PC-3 (cell line): ENCODE results near the gene CACNA1D. TPM values are rescaled to one million over a fixed set of nuclear protein-coding genes. Genes with fewer than 3 reads are reported as not detected.
"Not testable (repeated sequence)": the region's sequence is repeated elsewhere in the genome, so short reads cannot be mapped to it uniquely, and the experiment has no call there.

Source experiments
- ATAC-seq: fragments of 200-7000 bp; cut with Tn5 transposase; 2 replicates; pipeline ENCODE4 v1.9.1; 2020; ENCODE audit warnings: mild to moderate bottlenecking, moderate library complexity
- BruUV-seq: library from RNA; stranded (reverse); fragments of 400-500 nt; replicated peaks from 2 replicates; lab custom pipeline; 2021; lab: Mats Ljungman, UMichigan
- CTCF ChIA-PET: fragments of 300-600 bp; sonication (Branson Sonifier 250); formaldehyde crosslinking; loops from one replicate; lab custom pipeline; 2022; ENCODE audit warnings: antibody characterized with exemption; lab: Charles Lee
- POLR2A ChIA-PET: fragments of 300-600 bp; sonication (Branson Sonifier 250); formaldehyde crosslinking; loops from one replicate; lab custom pipeline; 2022; ENCODE audit warnings: antibody characterized with exemption; ENCODE audit not compliant: unreplicated experiment; lab: Charles Lee
- DNase-seq: peaks from one replicate; pipeline ENCODE4 v3.0.0-alpha.2; 2015
- H2AFZ ChIP-seq: fragments of 300-600 bp; sonication (generic); 2 replicates; pipeline ENCODE4 v1.6.0; 2016; ENCODE audit warnings: antibody characterized with exemption, low read length
- H3F3A ChIP-seq: fragments of 300-600 bp; sonication (generic); one replicate; pipeline ENCODE4 v1.6.0; 2017; ENCODE audit warnings: antibody characterized with exemption, low read length, control low read depth, mild to moderate bottlenecking; ENCODE audit not compliant: unreplicated experiment
- H3K27ac ChIP-seq: fragments of 300-600 bp; sonication (generic); 2 replicates; pipeline ENCODE4 v1.5.1; 2016; ENCODE audit warnings: mild to moderate bottlenecking, low read length
- H3K27me3 ChIP-seq: fragments of 300-600 bp; sonication (generic); 2 replicates; pipeline ENCODE4 v1.6.1; 2016; ENCODE audit warnings: low read length, mixed read lengths
- H3K36me3 ChIP-seq: fragments of 300-600 bp; sonication (generic); 2 replicates; pipeline ENCODE4 v1.6.1; 2016; ENCODE audit warnings: low read depth, mixed run types, low read length, mixed read lengths
- H3K4me1 ChIP-seq: fragments of 300-600 bp; sonication (generic); 2 replicates; pipeline ENCODE4 v1.5.1; 2016; ENCODE audit warnings: low read length; ENCODE audit not compliant: insufficient read depth
- H3K4me2 ChIP-seq: fragments of 300-600 bp; sonication (generic); 2 replicates; pipeline ENCODE4 v1.6.0; 2016; ENCODE audit warnings: low read length
- H3K4me3 ChIP-seq: fragments of 300-600 bp; sonication (generic); 2 replicates; pipeline ENCODE4 v1.5.1; 2016; ENCODE audit warnings: mild to moderate bottlenecking, low read length, mixed read lengths
- H3K79me2 ChIP-seq: fragments of 300-600 bp; sonication (generic); 2 replicates; pipeline ENCODE4 v1.6.1; 2017; ENCODE audit warnings: low read length, mixed read lengths
- H3K9ac ChIP-seq: fragments of 300-600 bp; sonication (generic); 2 replicates; pipeline ENCODE4 v1.6.0; 2016; ENCODE audit warnings: mild to moderate bottlenecking, low read length
- H3K9me2 ChIP-seq: fragments of 300-600 bp; sonication (generic); replicated peaks from 2 replicates; pipeline ENCODE4 v1.6.1; 2016; ENCODE audit warnings: mixed run types, low read length, mixed read lengths
- H3K9me3 ChIP-seq: fragments of 300-600 bp; sonication (generic); 2 replicates; pipeline ENCODE4 v1.6.1; 2016; ENCODE audit warnings: low read length, mixed read lengths
- H4K20me1 ChIP-seq: fragments of 300-600 bp; sonication (generic); 2 replicates; pipeline ENCODE4 v1.6.1; 2016; ENCODE audit warnings: low read length, mixed read lengths
- EZH2 ChIP-seq: fragments of 300-600 bp; sonication (generic); IDR thresholded peaks from one replicate; pipeline ENCODE4 v1.6.1; 2017; ENCODE audit warnings: antibody characterized with exemption, mild to moderate bottlenecking, low read length; ENCODE audit not compliant: unreplicated experiment
- EZH2phosphoT487 ChIP-seq: fragments of 300-600 bp; sonication (generic); IDR thresholded peaks from 2 replicates; pipeline ENCODE4 v1.6.1; 2018; ENCODE audit warnings: mild to moderate bottlenecking, antibody characterized with exemption, low read length, borderline replicate concordance
- intact Hi-C: fragments of 100-400 bp; cut with micrococcal nuclease; formaldehyde crosslinking; loops from 2 replicates; pipeline ENCODE4 v1.9.0; 2023
- total RNA-seq: library from RNA; depleted of rRNA; stranded (reverse); fragments of >200 nt; gene quantifications from 2 replicates; pipeline ENCODE4 v1.2.3, GENCODE V29; 2014
- TF ChIP-seq, protein P1 (sequence below): fragments of 300-600 bp; sonication (generic); conservative IDR thresholded peaks from 2 replicates; pipeline ENCODE4 v1.5.1; 2017; ENCODE audit warnings: antibody characterized with exemption, low read depth, mild to moderate bottlenecking, low read length

CACNA1D gene
- total RNA-seq, 1 experiment from 2014 or later = not detected

DNA sequence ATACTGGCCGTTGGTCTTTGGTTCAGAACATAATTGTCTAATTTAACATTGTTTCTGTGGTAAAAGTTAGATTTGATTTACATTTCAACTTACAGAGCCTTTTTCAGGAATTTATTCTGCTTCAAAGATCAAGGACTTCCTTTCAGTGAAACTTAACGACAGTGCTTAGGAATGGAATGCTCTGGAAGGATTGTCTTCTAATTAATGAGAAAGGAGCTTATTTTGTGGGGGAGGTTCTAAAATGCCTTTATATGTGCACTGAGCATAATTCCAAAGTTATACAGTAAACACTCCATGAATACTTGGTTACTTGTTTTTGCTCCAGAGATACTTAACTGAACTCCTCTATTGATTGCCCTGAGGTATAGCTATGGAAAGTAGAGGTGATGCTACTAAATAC lies 75.7 kb downstream of the CACNA1D start:
- Histone ChIP-seq H3K27ac (no peak overlapping the region), H3K4me3 (no peak overlapping the region), H3K36me3 (no peaks in the 10 kb centered on the region), H3K79me2 (no peaks in the 10 kb centered on the region), H3K27me3 (peaks cover 68% of the 10 kb centered on the region), H2AFZ (no peak overlapping the region), H3K9ac (no peak overlapping the region), H3K4me2 (no peak overlapping the region), H3K9me2 (no peaks in the 10 kb centered on the region), H3K4me1 (0 out of 2 replicates have a peak, but pooled peaks cover 9% of the 10 kb centered on the region), H3F3A (no peaks in the 10 kb centered on the region), H3K9me3 (no peaks in the 10 kb centered on the region), H4K20me1 (no peaks in the 10 kb centered on the region)
- ATAC-seq = no peak
- TF ChIP-seq EZH2 (no peak), EZH2phosphoT487 (no peak)
- TF ChIP-seq, protein P1, sequence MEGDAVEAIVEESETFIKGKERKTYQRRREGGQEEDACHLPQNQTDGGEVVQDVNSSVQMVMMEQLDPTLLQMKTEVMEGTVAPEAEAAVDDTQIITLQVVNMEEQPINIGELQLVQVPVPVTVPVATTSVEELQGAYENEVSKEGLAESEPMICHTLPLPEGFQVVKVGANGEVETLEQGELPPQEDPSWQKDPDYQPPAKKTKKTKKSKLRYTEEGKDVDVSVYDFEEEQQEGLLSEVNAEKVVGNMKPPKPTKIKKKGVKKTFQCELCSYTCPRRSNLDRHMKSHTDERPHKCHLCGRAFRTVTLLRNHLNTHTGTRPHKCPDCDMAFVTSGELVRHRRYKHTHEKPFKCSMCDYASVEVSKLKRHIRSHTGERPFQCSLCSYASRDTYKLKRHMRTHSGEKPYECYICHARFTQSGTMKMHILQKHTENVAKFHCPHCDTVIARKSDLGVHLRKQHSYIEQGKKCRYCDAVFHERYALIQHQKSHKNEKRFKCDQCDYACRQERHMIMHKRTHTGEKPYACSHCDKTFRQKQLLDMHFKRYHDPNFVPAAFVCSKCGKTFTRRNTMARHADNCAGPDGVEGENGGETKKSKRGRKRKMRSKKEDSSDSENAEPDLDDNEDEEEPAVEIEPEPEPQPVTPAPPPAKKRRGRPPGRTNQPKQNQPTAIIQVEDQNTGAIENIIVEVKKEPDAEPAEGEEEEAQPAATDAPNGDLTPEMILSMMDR = no peak
- intact Hi-C loops = no loop called here
- BruUV-seq = no TSS peak
- ChIA-PET CTCF (no interaction called here), POLR2A (no interaction called here)
- DNase-seq = no peak

DNA sequence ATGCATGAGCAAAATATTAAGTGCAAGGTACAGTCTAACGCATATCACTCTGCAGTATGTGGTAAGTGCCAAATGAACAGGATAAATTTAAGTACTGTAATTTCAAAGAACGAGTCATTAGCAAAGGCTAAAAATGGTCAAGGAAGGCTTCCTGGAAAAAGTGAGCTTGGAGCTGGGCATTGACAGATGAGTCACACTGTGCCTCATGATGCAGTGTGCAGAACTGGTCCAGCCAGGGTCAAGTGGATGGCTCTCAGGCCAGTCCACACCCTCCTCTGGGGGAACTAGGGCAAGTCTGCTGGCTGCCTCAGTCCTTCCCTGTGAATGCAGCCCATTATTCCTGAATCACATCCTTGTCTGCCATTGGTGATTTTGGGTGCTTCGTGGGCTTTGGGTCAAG lies 76.3 kb downstream of the CACNA1D start:
- no TSS peak for BruUV-seq
- no peaks in the 10 kb centered on the region for H3K79me2 ChIP-seq
- no peaks in the 10 kb centered on the region for H3F3A ChIP-seq
- H3K4me2 ChIP-seq = no peak overlapping the region
- intact Hi-C loops = no loop called here
- POLR2A ChIA-PET = no interaction called here
- H3K27me3 ChIP-seq = peaks cover 68% of the 10 kb centered on the region
- ATAC-seq (peak; percentile 88), DNase-seq (peak; percentile 72)
- H3K9me3 ChIP-seq = no peaks in the 10 kb centered on the region
- CTCF ChIA-PET = no interaction called here
- H3K36me3 ChIP-seq = no peaks in the 10 kb centered on the region
- H4K20me1 ChIP-seq = no peaks in the 10 kb centered on the region
- TF ChIP-seq EZH2phosphoT487 = no peak
- TF ChIP-seq, protein P1 = no peak
- TF ChIP-seq EZH2 = no peak
- H3K9me2 ChIP-seq = no peaks in the 10 kb centered on the region
- H3K4me1 ChIP-seq = 0 out of 2 replicates have a peak, but pooled peaks cover 9% of the 10 kb centered on the region
- H3K9ac ChIP-seq = no peak overlapping the region
- H3K4me3 ChIP-seq = no peak overlapping the region
- no peak overlapping the region for H3K27ac ChIP-seq
- no peak overlapping the region for H2AFZ ChIP-seq

DNA sequence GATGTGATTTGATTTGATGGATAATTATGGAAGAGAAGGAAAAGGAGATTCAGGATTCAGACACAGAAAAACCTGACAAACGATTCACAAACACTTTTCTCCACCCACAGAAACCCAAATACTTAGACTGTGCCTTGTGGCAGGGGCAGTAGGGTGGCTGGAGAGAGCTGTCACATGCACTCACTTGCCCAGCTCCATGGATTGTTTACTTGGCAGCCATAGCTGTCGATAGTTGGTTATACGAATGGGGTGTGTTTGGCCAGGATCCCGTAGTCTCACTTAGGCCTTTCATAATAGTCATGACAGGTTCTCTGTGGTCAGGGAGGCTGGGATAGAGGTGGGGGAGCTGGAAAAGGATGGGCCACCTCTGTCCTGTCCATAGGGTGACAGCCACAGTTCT lies 76.9 kb downstream of the CACNA1D start:
- DNase-seq (no peak), ATAC-seq (no peak)
- Histone ChIP-seq H3K4me1 (0 out of 2 replicates have a peak, but pooled peaks cover 9% of the 10 kb centered on the region), H3K27ac (no peak overlapping the region), H3K79me2 (no peaks in the 10 kb centered on the region), H3K4me3 (no peak overlapping the region), H3F3A (no peaks in the 10 kb centered on the region), H3K9ac (no peak overlapping the region), H3K9me3 (no peaks in the 10 kb centered on the region), H3K36me3 (no peaks in the 10 kb centered on the region), H3K4me2 (no peak overlapping the region), H2AFZ (no peak overlapping the region), H3K9me2 (no peaks in the 10 kb centered on the region), H4K20me1 (no peaks in the 10 kb centered on the region), H3K27me3 (peaks cover 68% of the 10 kb centered on the region)
- CTCF ChIA-PET = no interaction called here
- POLR2A ChIA-PET = no interaction called here
- intact Hi-C loops = no loop called here
- TF ChIP-seq EZH2phosphoT487 = no peak
- BruUV-seq = no TSS peak

DNA sequence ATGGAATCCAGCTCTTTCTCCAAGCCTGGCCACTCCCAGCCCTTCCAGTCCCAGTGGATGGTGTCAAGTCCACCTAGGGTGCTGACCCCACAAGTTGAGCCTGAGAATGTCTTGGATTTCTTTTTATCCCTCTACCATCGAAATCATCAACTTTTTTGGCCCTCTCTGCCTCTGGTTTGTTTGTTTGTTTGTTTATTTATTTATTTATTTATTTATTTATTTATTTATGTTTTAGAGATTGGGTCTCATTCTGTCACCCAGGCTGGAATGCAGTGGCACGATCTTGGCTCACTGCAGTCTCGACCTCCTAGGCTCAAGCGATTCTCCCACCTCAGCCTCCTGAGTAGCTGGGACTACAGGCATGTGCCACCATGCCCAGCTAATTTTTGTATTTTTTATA lies 77.8 kb downstream of the CACNA1D start:
- H3K9me3 ChIP-seq, H3F3A ChIP-seq, H3K9me2 ChIP-seq, H2AFZ ChIP-seq, H3K4me3 ChIP-seq, BruUV-seq, ATAC-seq, CTCF ChIA-PET, H3K4me2 ChIP-seq, intact Hi-C loops, H3K9ac ChIP-seq, DNase-seq, POLR2A ChIA-PET, H3K79me2 ChIP-seq, H3K27ac ChIP-seq, H4K20me1 ChIP-seq, H3K36me3 ChIP-seq, H3K4me1 ChIP-seq: not testable (repeated sequence)
- peaks cover 68% of the 10 kb centered on the region for H3K27me3 ChIP-seq
